Measurements from ENCODE around the gene VIM. TPM values are rescaled to one million over a fixed set of nuclear protein-coding genes. Genes with fewer than 3 reads are reported as not detected.

The VIM gene
- total RNA-seq, 5 donors from 2014 or later (not counting 1 experiment from before 2014, with no cell fraction given): 704 to 1,632 (median 1,212) TPM

DNA sequence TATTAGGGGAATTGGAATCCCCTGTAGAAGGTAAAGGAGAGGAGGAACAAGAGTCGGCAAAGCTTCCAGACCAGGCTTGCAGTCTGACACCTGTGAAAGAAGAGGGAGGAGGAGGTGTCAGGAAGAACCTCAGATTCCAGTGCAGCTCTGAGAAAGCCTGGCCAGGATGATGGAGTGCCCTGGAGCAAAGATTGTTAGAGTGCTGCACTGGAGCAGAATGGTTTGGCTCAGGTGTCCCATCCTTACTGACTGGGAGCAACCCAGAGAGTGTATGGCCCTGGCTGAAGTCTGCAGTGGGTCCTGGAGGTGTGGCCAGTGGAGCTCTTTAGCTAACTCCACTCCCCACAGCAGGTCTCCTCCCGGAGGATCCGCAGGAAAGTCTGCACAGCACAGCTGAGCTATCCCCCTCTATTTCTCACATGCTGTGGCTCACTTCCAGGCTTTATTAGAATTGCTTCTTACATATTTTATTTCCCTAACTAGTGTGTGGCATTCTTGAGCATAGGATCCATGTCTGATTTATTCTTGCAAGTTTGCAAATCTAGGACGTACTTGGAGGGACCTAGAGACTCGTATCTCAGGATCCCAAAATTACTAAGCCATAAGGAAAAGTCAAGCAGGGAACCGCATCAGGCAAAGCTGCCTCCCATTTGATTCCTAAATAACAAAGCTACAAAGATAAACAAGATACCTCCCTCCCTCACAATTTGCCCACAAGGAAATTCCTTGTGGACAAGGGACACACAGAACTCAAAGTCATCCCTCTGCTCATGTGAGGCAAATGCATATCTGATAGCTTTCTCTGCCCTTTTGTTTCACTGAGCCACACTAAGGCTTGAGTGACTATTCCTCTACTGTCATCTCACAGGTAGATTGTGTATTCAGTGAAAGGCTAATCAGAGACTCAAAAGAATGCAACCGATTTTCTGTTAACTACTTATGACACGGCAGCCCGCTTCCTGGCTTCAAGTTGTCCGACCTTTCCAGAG lies 58.8 kb downstream of the VIM start:
- DNase-seq (no peak), ATAC-seq (replicated peaks in 1 of 4) (no peak)
- H3K27ac ChIP-seq (ENCODE audit: low read length): no peak overlapping the region
- Mint-ChIP-seq H3K4me3 (no peak overlapping the region), H3K27ac (no peak overlapping the region), H3K4me1 (peaks cover 5 to 10% (median 5%) of the 10 kb centered on the region in 3 donors), H3K36me3 (no peaks in the 10 kb centered on the region), H3K27me3 (peaks cover 16 to 30% of the 10 kb centered on the region in 2 donors), H3K9me3 (peaks cover 6 to 9% (median 8%) of the 10 kb centered on the region in 3 donors)
- ChIA-PET POLR2A (no interaction called here), CTCF (no interaction called here)
- WGBS (ENCODE audit: insufficient coverage): 93% methylated on average over 7 of the region's 10 CpGs
- no peaks in the 10 kb centered on the region for H3K36me3 ChIP-seq (ENCODE audit: control insufficient read depth in 2 of 2, extremely low read depth in 1 of 2, insufficient read depth in 1 of 2, low read length in 1 of 2)
- H3K9me3 ChIP-seq: no peaks in the 10 kb centered on the region
- no peaks in the 10 kb centered on the region for H3K4me1 ChIP-seq (ENCODE audit: control insufficient read depth in 1 of 2, extremely low read depth in 1 of 2, insufficient read depth in 2 of 2, low read length in 2 of 2)
- no peak overlapping the region for H3K4me3 ChIP-seq (ENCODE audit: control insufficient read depth in 1 of 2, extremely low read depth in 1 of 2, low read length in 1 of 2)
- peaks cover 0 to 18% of the 10 kb centered on the region in 2 experiments for H3K27me3 ChIP-seq (replicated peaks in 1 of 2; ENCODE audit: control insufficient read depth in 2 of 2, extremely low read depth in 1 of 2, insufficient read depth in 2 of 2, low read length in 1 of 2)

Other genes with a start within 250 kb of the VIM start
- gene CUBN, start 98.4 kb upstream of the VIM start, total RNA-seq: 10 to 100 TPM in 1 of 5 donors, 1 to 10 TPM in 4; 6.3 to 11.4 (median 8.6) TPM
- 10 to 100 TPM; 14.1 to 22.6 (median 20.5) TPM for gene TRDMT1, start 26.6 kb upstream of the VIM start, total RNA-seq
- gene ST8SIA6, start 226.4 kb downstream of the VIM start, total RNA-seq: 1 to 10 TPM in 4 of 5 donors, under 1 TPM in 1; 0.95 to 4.0 (median 1.7) TPM

All from T-cell (primary cell).